Suprapubic skin (tissue), 4 donors: ENCODE measurements around the gene P2RX4. TPM values are rescaled to one million over a fixed set of nuclear protein-coding genes. Genes with fewer than 3 reads are reported as not detected.

Experiments
- total RNA-seq, 4 donors: library from RNA; depleted of rRNA; stranded (reverse); fragments of >200 nt; gene quantifications; one replicate each; pipeline ENCODE4 v1.1.0, GENCODE V29; 2016

Gene P2RX4
- total RNA-seq, 4 donors from 2014 or later: 7.9 to 22.4 (median 15.4) TPM

Other genes starting within 250 kb of the P2RX4 start
- under 1 TPM in 1 of 4 donors, not detected in 3; 0.57 TPM for gene HNF1A, start 231.6 kb upstream of the P2RX4 start, total RNA-seq
- 10 to 100 TPM in 1 of 4 donors, 1 to 10 TPM in 3; 5.4 to 14.8 (median 7.1) TPM for gene C12orf43, start 193.6 kb upstream of the P2RX4 start, total RNA-seq
- under 1 TPM in 3 of 4 donors, not detected in 1; 0.53 to 0.91 (median 0.64) TPM for gene OASL, start 170.9 kb upstream of the P2RX4 start, total RNA-seq
- gene P2RX7, start 77.3 kb upstream of the P2RX4 start, total RNA-seq: 10 to 100 TPM; 14.0 to 65.7 (median 19.2) TPM
- gene CAMKK2, start 86.6 kb downstream of the P2RX4 start, total RNA-seq: 10 to 100 TPM; 18.4 to 25.8 (median 25.0) TPM
- 100 to 1,000 TPM in 3 of 4 donors, 10 to 100 TPM in 1; 94.3 to 227 (median 120) TPM for gene ANAPC5, start 142.3 kb downstream of the P2RX4 start, total RNA-seq
- gene RNF34, start 190.0 kb downstream of the P2RX4 start, total RNA-seq: 10 to 100 TPM; 14.6 to 40.3 (median 30.4) TPM